ENCODE data around the gene TEDC1. TPM values are rescaled to one million over a fixed set of nuclear protein-coding genes. Genes with fewer than 3 reads are reported as not detected.

Gene TEDC1
- total RNA-seq, 2 donors from 2014 or later: 1.6 to 12.2 TPM

- Histone ChIP-seq H3K4me3 (no peak overlapping the region), H3K27me3 (no peaks in the 10 kb centered on the region), H3K27ac (no peak overlapping the region), H3K4me1 (peaks cover 11% of the 10 kb centered on the region), H3K36me3 (replicated peaks in 1 of 2; ENCODE audit: insufficient read depth in 1 of 2, low read depth in 2 of 2) (peaks cover 0 to 2% of the 10 kb centered on the region in 2 donors), H3K9me3 (no peaks in the 10 kb centered on the region)
- 31% methylated on average over 16 of the region's 16 CpGs; no CpG with 5 or more reads in 1 of the 2 donors for WGBS, 2 donors
- ATAC-seq: peak; percentile 91
- intact Hi-C loops (cut with DNase I): no loop called here
- peak; percentile 70 to 81 (median 76) for DNase-seq
- TF ChIP-seq CTCF (IDR thresholded peaks at IDR 0.05): peak; percentile 84 to 96 (median 89)
- TF ChIP-seq POLR2A (IDR thresholded peaks at IDR 0.05): no peak
These were observed 42.3 kb upstream of the TEDC1 start for GRCh38 chr14:105448706-105449111.

- Histone ChIP-seq H3K27ac (no peak overlapping the region), H3K27me3 (no peaks in the 10 kb centered on the region), H3K36me3 (replicated peaks in 1 of 2; ENCODE audit: insufficient read depth in 1 of 2, low read depth in 2 of 2) (peaks cover 0 to 4% of the 10 kb centered on the region in 2 donors), H3K4me1 (peaks cover 11% of the 10 kb centered on the region), H3K9me3 (no peaks in the 10 kb centered on the region), H3K4me3 (no peak overlapping the region)
- 90 to 92% methylated on average over 14 to 46 of the region's 47 CpGs for WGBS, 2 donors
- TF ChIP-seq POLR2A (IDR thresholded peaks at IDR 0.05): no peak
- TF ChIP-seq CTCF (IDR thresholded peaks at IDR 0.05): no peak
- ATAC-seq: no peak
- DNase-seq: no peak
- intact Hi-C loops (cut with DNase I): no loop called here
These were observed 41.5 kb upstream of the TEDC1 start for GRCh38 chr14:105449276-105450122.

GRCh38 chr14:105450123-105450505 is 40.9 kb upstream of the TEDC1 start:
- intact Hi-C loops (cut with DNase I): no loop called here
- Histone ChIP-seq H3K4me1 (peaks cover 11% of the 10 kb centered on the region), H3K27ac (no peak overlapping the region), H3K36me3 (replicated peaks in 1 of 2; ENCODE audit: insufficient read depth in 1 of 2, low read depth in 2 of 2) (peaks cover 0 to 6% of the 10 kb centered on the region in 2 donors), H3K27me3 (no peaks in the 10 kb centered on the region), H3K4me3 (no peak overlapping the region), H3K9me3 (no peaks in the 10 kb centered on the region)
- TF ChIP-seq POLR2A (IDR thresholded peaks at IDR 0.05) (no peak), CTCF (IDR thresholded peaks at IDR 0.05) (no peak)
- ATAC-seq (no peak), DNase-seq (no peak)
- WGBS, 2 donors: 86% methylated on average over 16 to 22 of the region's 22 CpGs

GRCh38 chr14:105450864-105451720 is 40.0 kb upstream of the TEDC1 start:
- H3K27ac ChIP-seq: no peak overlapping the region
- peaks cover 11% of the 10 kb centered on the region for H3K4me1 ChIP-seq
- WGBS, 2 donors: 91 to 93% methylated on average over 5 to 28 of the region's 29 CpGs
- H3K4me3 ChIP-seq: no peak overlapping the region
- peaks cover 0 to 7% of the 10 kb centered on the region in 2 donors for H3K36me3 ChIP-seq (replicated peaks in 1 of 2; ENCODE audit: insufficient read depth in 1 of 2, low read depth in 2 of 2)
- TF ChIP-seq CTCF (IDR thresholded peaks at IDR 0.05): no peak
- no peak for TF ChIP-seq POLR2A (IDR thresholded peaks at IDR 0.05)
- no peaks in the 10 kb centered on the region for H3K27me3 ChIP-seq
- ATAC-seq (no peak), DNase-seq (no peak)
- no peaks in the 10 kb centered on the region for H3K9me3 ChIP-seq
- intact Hi-C loops (cut with DNase I): no loop called here

Measured in body of pancreas (tissue), 4 donors.